Psoas muscle (tissue), 8 donors: ENCODE results near the gene PLXNA4. TPM values are rescaled to one million over a fixed set of nuclear protein-coding genes. Genes with fewer than 3 reads are reported as not detected.

Source experiments
- ATAC-seq, 4 donors: fragments of 200-7000 bp; cut with Tn5 transposase; one replicate each; pipeline ENCODE4 v1.9.1; 2020; ENCODE audit warnings: moderate library complexity in 3 of 4, mild to moderate bottlenecking in 2 of 4
- DNase-seq, 2 donors: peaks; one replicate each; pipeline ENCODE4 v3.0.0-alpha.2; 2020
- H3K27ac ChIP-seq: fragments of 200-600 bp; one replicate; pipeline ENCODE4 v1.8.0; 2022
- H3K27me3 ChIP-seq, 3 donors: fragments of 200-600 bp in 1 of 3; one replicate each; pipeline versions ENCODE4 v1.6.1 to v1.8.0; 2013 to 2022; ENCODE audit warnings: low read length in 2 of 3, mild to moderate bottlenecking in 2 of 3, moderate library complexity in 1 of 3; ENCODE audit not compliant: insufficient read depth in 3 of 3
- H3K36me3 ChIP-seq, 2 donors: fragments of 200-600 bp in 1 of 2; one replicate each; pipeline versions ENCODE4 v1.6.1 to v1.8.0; 2013 to 2022; ENCODE audit warnings: low read depth in 1 of 2, mild to moderate bottlenecking in 1 of 2, moderate library complexity in 1 of 2; ENCODE audit not compliant: insufficient read depth in 1 of 2
- H3K4me1 ChIP-seq: fragments of 200-600 bp; one replicate; pipeline ENCODE4 v1.8.0; 2022
- H3K4me3 ChIP-seq: fragments of 200-600 bp; one replicate; pipeline ENCODE4 v1.8.0; 2022; ENCODE audit warnings: mild to moderate bottlenecking
- H3K9me3 ChIP-seq: fragments of 200-600 bp; one replicate; pipeline ENCODE4 v1.8.0; 2022
- CTCF ChIP-seq: fragments of 200-600 bp; IDR thresholded peaks from one replicate; pipeline ENCODE4 v1.8.0; 2022; ENCODE audit warnings: antibody characterized with exemption
- WGBS, 3 donors: extraction: QIAGEN DNeasy Blood & Tissue Kit; methylation state at CpG; one replicate each; pipeline versions ENCODE4 v1.1.6 to v1.1.7; 2013; 5-methylcytosine and 5-hydroxymethylcytosine counted together
- intact Hi-C, 2 donors: fragments of 100-400 bp; cut with DNase I; formaldehyde crosslinking; loops; one replicate each; pipeline versions ENCODE4 v1.11.0 to v1.14.2; 2022
- polyA plus RNA-seq, 3 donors: library from polyadenylated mRNA; stranded (reverse); fragments of 200-250 nt; gene quantifications; one replicate each; pipeline ENCODE4 v1.2.3, GENCODE V29; 2013
- total RNA-seq, 4 donors: library from RNA; stranded (reverse); fragmentation: NEBNext Ultra II Directional in 2 of 4; extraction: Animal tissue kit (Norgen Biotek cat#: 25700) in 2 of 4; gene quantifications; one replicate each; pipeline versions ENCODE4 v1.2.1 to v1.2.4, GENCODE V29; 2021 to 2023
- donor health status: healthy with polysubstance abuse.
- donor health status: DM: no; HTN: no; CAD: no; lungs with moderate emphysema.
- donor health status: Bipolar disorder and iron deficiency.
- donor health status: healthy.
- donor health status: DM: yes; HTN: yes; CAD: no.
- donor health status: DM: no; HTN: no; CAD: no.
- donor health status: DM: no; HTN: no; CAD: no.
- donor health status: DM: yes; HTN: yes; CAD: no.

The PLXNA4 gene
- total and polyA plus RNA-seq, 7 donors, result 0.15 to 2.5 (median 0.88) TPM

- intact Hi-C loops, result no loop called here
- no peak for ATAC-seq
Observed at GRCh38 chr7:132430041-132430855, 146.0 kb downstream of the PLXNA4 start.

GRCh38 chr7:132429181-132429580, 147.1 kb downstream of the PLXNA4 start:
- WGBS, 3 donors, result 88 to 91% (median 91%) methylated on average over 1 of the region's 1 CpG
- intact Hi-C loops, result no loop called here
- H3K4me1 ChIP-seq, result no peaks in the 10 kb centered on the region

More at GRCh38 chr7:132430041-132430855, 146.0 kb downstream of the PLXNA4 start:
- Histone ChIP-seq H3K4me1 (no peaks in the 10 kb centered on the region), H3K27me3 (no peaks in the 10 kb centered on the region), H3K9me3 (no peaks in the 10 kb centered on the region), H3K4me3 (no peak overlapping the region), H3K36me3 (no peaks in the 10 kb centered on the region), H3K27ac (no peak overlapping the region)
- 80 to 83% (median 80%) methylated on average over 4 of the region's 4 CpGs for WGBS, 3 donors
- DNase-seq, result no peak
- TF ChIP-seq CTCF, result no peak

GRCh38 chr7:132428247-132428919, 147.9 kb downstream of the PLXNA4 start:
- intact Hi-C loops, result no loop called here
- Histone ChIP-seq H3K4me3 (no peak overlapping the region), H3K4me1 (no peaks in the 10 kb centered on the region), H3K27me3 (no peaks in the 10 kb centered on the region), H3K9me3 (no peaks in the 10 kb centered on the region), H3K27ac (no peak overlapping the region), H3K36me3 (no peaks in the 10 kb centered on the region)
- WGBS, 3 donors, result 54 to 56% (median 54%) methylated on average over 12 of the region's 12 CpGs
- ATAC-seq, result no peak
- TF ChIP-seq CTCF, result no peak
- DNase-seq, result no peak

More at GRCh38 chr7:132429181-132429580, 147.1 kb downstream of the PLXNA4 start:
- Histone ChIP-seq H3K4me3 (no peak overlapping the region), H3K27ac (no peak overlapping the region), H3K36me3 (no peaks in the 10 kb centered on the region), H3K9me3 (no peaks in the 10 kb centered on the region), H3K27me3 (no peaks in the 10 kb centered on the region)
- DNase-seq (no peak), ATAC-seq (no peak)
- TF ChIP-seq CTCF, result no peak

- no peak for TF ChIP-seq CTCF
- ATAC-seq, result no peak
- Histone ChIP-seq H3K4me3 (no peak overlapping the region), H3K36me3 (no peaks in the 10 kb centered on the region), H3K27me3 (no peaks in the 10 kb centered on the region), H3K27ac (no peak overlapping the region), H3K4me1 (no peaks in the 10 kb centered on the region), H3K9me3 (no peaks in the 10 kb centered on the region)
- 82 to 91% (median 89%) methylated on average over 4 of the region's 4 CpGs for WGBS, 3 donors
- intact Hi-C loops, result no loop called here
- DNase-seq, result no peak
Observed at GRCh38 chr7:132425942-132426341, 150.3 kb downstream of the PLXNA4 start.
